ENCODE results near the gene MAML3.
A peak's percentile ranks its signal among the peaks of the same experiment; 100 is the strongest.

MAML3 gene

GRCh38 chr4:139978692-139979091 is 175.3 kb downstream of the MAML3 start:
- DNase-seq, result no peak
- intact Hi-C loops (cut with DNase I), result no loop called here

GRCh38 chr4:139977838-139978609 is 176.0 kb downstream of the MAML3 start:
- intact Hi-C loops (cut with DNase I), result no loop called here
- DNase-seq, result no peak

- intact Hi-C loops (cut with DNase I), result no loop called here
- DNase-seq, result no peak
These were observed 178.1 kb downstream of the MAML3 start for GRCh38 chr4:139975830-139976272.

GRCh38 chr4:139973616-139974015 is 180.4 kb downstream of the MAML3 start:
- no peak for DNase-seq
- intact Hi-C loops (cut with DNase I), result no loop called here

GRCh38 chr4:139973015-139973414 is 181.0 kb downstream of the MAML3 start:
- no peak for DNase-seq
- intact Hi-C loops (cut with DNase I), result no loop called here

- intact Hi-C loops (cut with DNase I), result no loop called here
- DNase-seq, result no peak
These were observed 181.7 kb downstream of the MAML3 start for GRCh38 chr4:139972305-139972704.

GRCh38 chr4:139971111-139971510 is 182.9 kb downstream of the MAML3 start:
- intact Hi-C loops (cut with DNase I), result no loop called here
- no peak for DNase-seq

- intact Hi-C loops (cut with DNase I), result no loop called here
- no peak for DNase-seq
These were observed 184.2 kb downstream of the MAML3 start for GRCh38 chr4:139969635-139970266.

- DNase-seq, result no peak
- intact Hi-C loops (cut with DNase I), result no loop called here
These were observed 185.2 kb downstream of the MAML3 start for GRCh38 chr4:139968831-139969230.

GRCh38 chr4:139966383-139966782 is 187.6 kb downstream of the MAML3 start:
- intact Hi-C loops (cut with DNase I), result no loop called here
- DNase-seq, result no peak

GRCh38 chr4:139965789-139966188 is 188.2 kb downstream of the MAML3 start:
- DNase-seq, result no peak
- intact Hi-C loops (cut with DNase I), result no loop called here

- intact Hi-C loops (cut with DNase I), result no loop called here
- DNase-seq, result no peak
These were observed 190.3 kb downstream of the MAML3 start for GRCh38 chr4:139963708-139964107.

- no peak for DNase-seq
- intact Hi-C loops (cut with DNase I), result no loop called here
These were observed 191.8 kb downstream of the MAML3 start for GRCh38 chr4:139962130-139962684.

GRCh38 chr4:139961344-139961946 is 192.5 kb downstream of the MAML3 start:
- intact Hi-C loops (cut with DNase I), result no loop called here
- DNase-seq, result no peak

GRCh38 chr4:139959396-139959795 is 194.6 kb downstream of the MAML3 start:
- intact Hi-C loops (cut with DNase I), result no loop called here
- DNase-seq, result no peak

GRCh38 chr4:139958739-139959098 is 195.3 kb downstream of the MAML3 start:
- DNase-seq, result no peak

GRCh38 chr4:139957986-139958738 is 195.8 kb downstream of the MAML3 start:
- no peak for DNase-seq
- intact Hi-C loops (cut with DNase I), result no loop called here

More at GRCh38 chr4:139958739-139959098, 195.3 kb downstream of the MAML3 start:
- intact Hi-C loops (cut with DNase I), result no loop called here

- DNase-seq, result no peak
- intact Hi-C loops (cut with DNase I), result no loop called here
These were observed 196.9 kb downstream of the MAML3 start for GRCh38 chr4:139957065-139957464.

GRCh38 chr4:139956507-139957017 is 197.4 kb downstream of the MAML3 start:
- peak in 2 of 10 donors; percentile 13 to 30 for DNase-seq
- intact Hi-C loops (cut with DNase I), result no loop called here

- intact Hi-C loops (cut with DNase I), result no loop called here
- DNase-seq, result no peak
These were observed 198.4 kb downstream of the MAML3 start for GRCh38 chr4:139955600-139955999.

GRCh38 chr4:139954512-139954911 is 199.5 kb downstream of the MAML3 start:
- intact Hi-C loops (cut with DNase I), result no loop called here
- DNase-seq, result no peak

All from posterior cingulate gyrus (tissue), 11 donors.